CD4-positive, alpha-beta T cell treated with Interleukin-10 for 1 hour (primary cell): ENCODE results near the gene COX7C.

Experiments used
- DNase-seq: peaks from one replicate; pipeline ENCODE4 v3.0.0-alpha.2; 2020

The COX7C gene

GRCh38 chr5:86665984-86666760 is 48.4 kb downstream of the COX7C start:
- DNase-seq, result peak; percentile 15

GRCh38 chr5:86666981-86667380 is 49.2 kb downstream of the COX7C start:
- no peak for DNase-seq
